ENCODE measurements around the gene DHX35. TPM values are rescaled to one million over a fixed set of nuclear protein-coding genes. Genes with fewer than 3 reads are reported as not detected.
"Not testable (repeated sequence)": the region's sequence is repeated elsewhere in the genome, so short reads cannot be mapped to it uniquely, and the experiment has no call there.

Gene DHX35
- total RNA-seq, 1 donor from 2014 or later: 11.3 TPM

DNA sequence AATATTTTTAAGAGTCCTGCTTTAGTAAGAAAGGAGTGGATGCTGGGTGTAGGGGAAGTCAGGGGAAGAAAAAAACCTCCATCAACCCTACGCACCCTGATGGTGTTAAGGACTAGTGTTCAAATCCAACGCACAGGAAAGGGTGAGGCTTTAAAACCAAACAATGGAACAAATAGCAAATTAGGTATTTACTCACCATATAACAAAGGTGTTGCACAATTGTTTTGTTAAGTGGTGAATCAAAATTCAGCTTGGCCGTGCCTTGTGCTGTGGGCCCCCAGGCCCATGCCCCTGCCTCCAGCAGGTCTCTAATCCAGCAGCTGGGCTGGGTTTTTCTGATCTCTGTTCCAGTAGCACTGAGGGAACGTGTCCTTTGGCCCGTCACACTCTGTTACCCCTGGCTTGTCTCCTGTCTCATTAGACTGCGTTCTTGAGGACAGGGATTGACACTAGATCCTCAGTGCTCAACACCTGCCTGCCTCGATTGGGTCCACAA is 24.1 kb upstream of the DHX35 start:
- no peak for DNase-seq (ENCODE audit: low spot score)
- no peak for ATAC-seq
- intact Hi-C loops (cut with DNase I): no loop called here

DNA sequence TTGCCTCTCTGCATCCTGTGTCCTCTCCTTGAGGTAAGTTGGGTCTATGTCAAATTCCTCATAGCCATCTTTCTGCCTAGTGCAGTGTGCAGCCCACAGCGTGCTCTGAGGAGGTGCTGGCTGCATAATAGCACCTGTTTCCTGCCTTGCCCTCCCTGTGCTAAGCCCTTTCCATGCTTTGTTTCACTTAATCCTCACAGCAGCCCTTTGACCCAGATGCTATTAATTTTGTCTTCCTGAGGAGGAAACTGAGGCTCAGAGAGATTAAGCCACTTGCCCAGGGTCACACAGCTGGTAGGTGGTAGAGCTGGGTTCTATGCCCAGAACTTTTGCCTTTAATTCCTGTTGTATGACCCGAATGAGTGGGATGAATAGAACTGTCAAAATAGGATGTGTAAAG is 22.5 kb upstream of the DHX35 start:
- DNase-seq (ENCODE audit: low spot score): no peak
- intact Hi-C loops (cut with DNase I): no loop called here
- no peak for ATAC-seq

DNA sequence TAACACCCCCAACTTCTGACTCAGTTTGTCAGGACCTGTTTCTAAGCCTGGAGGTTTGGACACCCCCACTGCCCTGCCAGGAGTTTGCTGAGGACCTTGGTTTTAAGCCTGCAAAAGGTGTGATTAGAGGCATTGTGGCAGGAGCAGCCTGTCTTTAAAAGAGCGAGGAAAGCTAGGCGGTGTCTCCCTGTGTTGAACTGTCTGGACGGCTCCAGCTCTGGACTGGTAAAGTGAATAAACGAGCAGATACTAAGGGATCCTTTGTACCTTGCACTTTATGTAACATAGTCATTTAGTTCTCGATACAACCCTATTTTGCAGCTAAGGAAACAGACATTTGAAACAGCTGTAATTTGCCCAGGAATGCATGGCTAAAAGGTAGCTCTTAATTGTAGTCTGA is 21.5 kb upstream of the DHX35 start:
- ATAC-seq (no peak), DNase-seq (ENCODE audit: low spot score) (no peak)
- intact Hi-C loops (cut with DNase I): no loop called here

DNA sequence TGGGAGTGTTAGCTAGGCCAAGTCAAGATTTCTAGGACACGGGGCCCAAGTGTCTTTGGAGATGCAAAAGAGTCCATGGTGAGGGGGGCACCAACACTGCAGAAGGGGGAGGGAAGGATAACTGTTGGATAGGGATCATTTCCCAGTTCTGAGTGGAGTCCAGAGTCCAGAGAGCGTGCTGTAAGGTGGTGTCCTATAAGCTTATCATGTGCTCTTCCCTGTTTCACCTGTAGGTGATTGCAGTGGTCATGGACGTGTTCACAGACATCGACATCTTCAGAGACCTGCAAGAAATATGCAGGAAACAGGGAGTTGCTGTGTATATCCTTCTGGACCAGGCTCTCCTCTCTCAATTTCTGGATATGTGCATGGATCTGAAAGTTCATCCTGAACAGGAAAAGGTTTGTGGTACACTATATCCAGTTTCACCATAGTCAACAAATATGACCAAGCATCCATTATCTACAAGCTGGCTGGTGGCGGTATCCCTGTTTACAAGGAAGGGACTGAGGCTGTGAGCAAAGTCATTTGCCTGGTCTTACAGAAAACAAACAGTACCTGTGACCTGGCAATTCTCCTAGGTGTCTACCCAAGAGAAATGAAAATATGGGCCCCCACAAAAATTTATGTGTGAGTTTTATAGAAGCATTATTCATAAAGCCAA is 20.3 kb upstream of the DHX35 start:
- ATAC-seq (no peak), DNase-seq (ENCODE audit: low spot score) (no peak)
- intact Hi-C loops (cut with DNase I): no loop called here

DNA sequence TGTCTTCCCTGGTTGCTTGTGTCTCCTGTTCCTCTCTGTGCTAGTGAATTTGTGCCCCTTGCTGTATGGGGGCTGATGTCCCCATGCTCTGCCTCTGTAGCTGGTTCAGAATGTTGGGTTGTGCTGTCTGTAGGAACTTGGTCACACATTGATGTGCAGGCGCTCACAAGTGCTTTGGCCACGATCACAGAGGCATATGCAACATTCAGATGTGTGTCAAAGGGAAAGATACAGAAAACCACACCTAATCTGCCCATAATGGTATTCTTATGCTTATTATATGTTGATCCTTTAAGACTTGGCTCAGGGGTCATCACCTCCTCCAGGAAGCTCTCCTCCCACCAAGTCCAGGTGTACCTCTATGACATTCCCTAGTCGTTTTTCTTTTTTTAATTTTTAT is 17.1 kb upstream of the DHX35 start:
- DNase-seq (ENCODE audit: low spot score) (no peak), ATAC-seq (no peak)
- intact Hi-C loops (cut with DNase I): no loop called here

DNA sequence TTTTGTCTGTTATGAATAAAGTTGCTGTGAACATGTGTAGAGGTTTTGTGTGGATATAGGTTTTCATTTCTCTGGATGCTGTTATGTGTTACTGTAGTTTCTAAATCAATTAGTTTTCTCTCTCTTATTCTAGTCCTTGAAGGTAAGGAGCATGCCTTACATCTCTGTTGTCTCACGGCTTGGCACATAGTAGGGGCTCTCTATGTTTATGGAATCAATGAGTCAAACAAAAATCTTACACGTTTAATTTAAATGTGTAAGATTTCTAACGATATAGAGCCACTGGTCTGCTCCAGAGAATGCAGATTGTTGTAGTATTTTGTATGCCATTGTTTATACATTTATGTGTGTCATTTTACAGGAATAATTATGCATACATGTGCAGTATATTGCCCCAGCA is 15.3 kb upstream of the DHX35 start:
- no peak for DNase-seq (ENCODE audit: low spot score)
- ATAC-seq: no peak
- intact Hi-C loops (cut with DNase I): no loop called here

DNA sequence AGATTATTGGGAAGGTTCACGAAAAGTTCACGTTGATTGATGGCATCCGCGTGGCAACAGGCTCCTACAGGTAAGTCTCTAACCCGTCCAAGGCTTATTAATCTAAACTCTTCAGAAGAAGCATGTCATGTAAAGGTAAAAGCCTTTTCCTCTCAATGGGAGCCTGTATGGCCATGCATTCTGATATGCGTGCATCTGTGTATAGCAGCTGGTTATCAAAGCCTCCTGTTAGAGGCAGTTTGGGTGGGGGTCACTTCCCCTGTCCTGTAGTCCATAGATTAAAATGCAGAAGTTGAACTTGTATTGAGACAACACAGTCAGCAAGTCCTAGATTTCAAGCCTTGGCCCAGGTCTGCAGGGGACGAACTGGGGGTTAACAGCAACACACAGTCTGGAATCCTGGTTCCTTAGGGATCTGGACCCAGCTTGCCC is 14.2 kb upstream of the DHX35 start:
- intact Hi-C loops (cut with DNase I): no loop called here
- ATAC-seq (no peak), DNase-seq (ENCODE audit: low spot score) (no peak)

DNA sequence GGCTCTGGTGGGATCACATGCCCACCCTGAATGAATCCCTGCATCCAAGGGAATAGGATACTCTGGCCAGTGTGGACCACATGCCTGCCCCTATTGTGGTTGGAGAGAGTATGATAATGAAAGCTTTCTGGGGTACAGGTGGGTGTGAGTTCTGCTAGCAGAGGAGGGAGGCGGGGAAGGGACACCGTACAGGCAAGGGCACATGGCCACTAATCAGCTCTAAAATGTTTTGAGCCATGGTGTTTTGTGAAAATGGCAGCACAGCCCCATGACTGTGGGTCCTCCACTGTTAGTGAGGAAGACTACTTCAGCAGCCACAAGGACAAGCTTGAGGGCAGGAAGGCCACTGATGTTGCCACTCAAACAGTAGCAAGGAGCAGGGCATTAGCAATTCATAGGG is 11.9 kb upstream of the DHX35 start:
- DNase-seq (ENCODE audit: low spot score) (no peak), ATAC-seq (no peak)
- intact Hi-C loops (cut with DNase I): no loop called here

DNA sequence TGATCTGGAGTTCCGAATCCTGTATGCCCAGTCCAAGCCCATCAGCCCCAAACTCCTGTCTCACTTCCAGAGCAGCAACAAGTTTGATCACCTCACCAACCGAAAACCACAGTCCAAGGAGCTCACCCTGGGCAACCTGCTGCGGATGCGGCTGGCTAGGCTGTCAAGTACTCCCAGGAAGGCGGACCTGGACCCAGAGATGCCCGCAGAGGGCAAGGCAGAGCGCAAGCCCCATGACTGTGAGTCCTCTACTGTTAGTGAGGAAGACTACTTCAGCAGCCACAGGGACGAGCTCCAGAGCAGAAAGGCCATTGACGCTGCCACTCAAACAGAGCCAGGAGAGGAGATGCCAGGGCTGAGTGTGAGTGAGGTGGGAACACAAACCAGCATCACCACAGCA is 10.5 kb upstream of the DHX35 start:
- intact Hi-C loops (cut with DNase I): no loop called here
- no peak for ATAC-seq

DNA sequence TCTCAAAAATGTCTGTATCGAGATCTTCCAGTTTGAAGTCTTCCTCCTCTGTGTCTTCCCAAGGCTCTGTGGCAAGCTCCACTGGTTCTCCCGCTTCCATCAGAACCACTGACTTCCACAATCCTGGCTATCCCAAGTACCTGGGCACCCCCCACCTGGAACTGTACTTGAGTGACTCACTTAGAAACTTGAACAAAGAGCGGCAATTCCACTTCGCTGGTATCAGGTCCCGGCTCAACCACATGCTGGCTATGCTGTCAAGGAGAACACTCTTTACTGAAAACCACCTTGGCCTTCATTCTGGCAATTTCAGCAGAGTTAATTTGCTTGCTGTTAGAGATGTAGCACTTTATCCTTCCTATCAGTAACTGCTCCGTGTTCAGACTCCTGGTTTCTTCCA is 10.0 kb upstream of the DHX35 start:
- intact Hi-C loops (cut with DNase I): no loop called here
- no peak for DNase-seq (ENCODE audit: low spot score)
- ATAC-seq: no peak

More for the DNA sequence above, 10.5 kb upstream of the DHX35 start:
- DNase-seq (ENCODE audit: low spot score): no peak

DNA sequence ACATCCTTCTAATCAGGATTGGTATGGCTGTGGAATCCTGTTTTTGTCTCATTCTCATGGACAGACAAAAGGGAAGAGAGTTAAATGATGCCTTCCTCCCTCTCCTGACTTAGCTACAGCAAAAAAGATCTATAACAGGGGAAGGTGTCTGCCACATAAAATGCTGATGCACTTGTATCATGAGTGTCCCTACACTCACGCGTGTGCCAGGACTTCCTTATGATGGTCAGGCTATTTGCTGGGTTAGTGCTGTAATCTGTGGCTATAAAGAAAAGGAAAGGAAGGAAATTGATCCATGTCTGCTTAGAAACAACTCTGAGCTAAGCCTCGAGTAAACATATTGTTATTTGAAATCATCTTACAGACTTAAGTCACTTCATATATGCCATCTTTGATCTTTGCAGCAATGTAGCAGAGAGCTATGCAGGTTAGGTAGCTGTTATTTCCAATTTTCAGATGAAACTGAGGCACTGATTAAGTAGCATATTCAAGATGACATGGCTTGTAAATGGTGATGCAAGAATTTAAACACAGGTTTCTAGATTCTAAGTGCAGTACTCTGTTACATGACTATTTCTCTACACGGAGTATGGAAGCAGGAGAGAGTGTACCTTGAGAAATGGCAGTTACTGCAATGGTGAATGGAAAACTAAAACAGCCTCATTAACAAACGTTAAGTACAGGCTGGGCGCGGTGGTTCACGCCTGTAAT is 8.4 kb upstream of the DHX35 start:
- intact Hi-C loops (cut with DNase I): no loop called here
- no peak for ATAC-seq

DNA sequence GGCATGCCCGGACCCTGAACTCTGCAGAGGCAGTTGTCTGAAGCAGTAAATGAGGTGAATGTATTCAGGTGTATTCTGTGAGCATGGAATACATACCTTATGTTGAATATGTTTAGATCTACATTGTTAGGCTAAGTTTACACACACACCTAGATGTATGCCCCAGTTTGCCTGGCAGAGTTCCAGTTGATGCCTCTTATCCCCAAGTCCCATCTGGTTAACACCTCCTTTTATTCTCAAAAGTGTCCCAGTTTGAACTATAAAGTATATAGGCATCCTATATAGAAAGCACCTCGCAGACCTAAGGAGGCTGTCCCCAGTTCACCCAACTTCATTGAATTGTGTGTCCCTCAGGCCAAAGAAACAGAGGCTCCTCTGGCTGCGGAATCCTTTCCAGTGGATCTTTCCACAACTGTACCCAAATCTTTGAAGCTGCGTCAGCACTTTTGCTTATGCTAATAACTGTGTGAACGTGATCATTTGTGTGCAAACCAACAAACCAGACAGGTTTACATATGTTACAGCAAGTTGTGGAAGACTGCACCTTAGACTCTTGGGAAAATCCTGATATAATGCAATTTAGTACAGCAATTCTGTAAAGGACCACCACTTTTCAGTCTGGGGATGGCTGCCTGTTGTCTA is 4.8 kb upstream of the DHX35 start:
- intact Hi-C loops (cut with DNase I): no loop called here
- ATAC-seq: no peak
- DNase-seq (ENCODE audit: low spot score): no peak

More for the DNA sequence above, 8.4 kb upstream of the DHX35 start:
- DNase-seq (ENCODE audit: low spot score): no peak

DNA sequence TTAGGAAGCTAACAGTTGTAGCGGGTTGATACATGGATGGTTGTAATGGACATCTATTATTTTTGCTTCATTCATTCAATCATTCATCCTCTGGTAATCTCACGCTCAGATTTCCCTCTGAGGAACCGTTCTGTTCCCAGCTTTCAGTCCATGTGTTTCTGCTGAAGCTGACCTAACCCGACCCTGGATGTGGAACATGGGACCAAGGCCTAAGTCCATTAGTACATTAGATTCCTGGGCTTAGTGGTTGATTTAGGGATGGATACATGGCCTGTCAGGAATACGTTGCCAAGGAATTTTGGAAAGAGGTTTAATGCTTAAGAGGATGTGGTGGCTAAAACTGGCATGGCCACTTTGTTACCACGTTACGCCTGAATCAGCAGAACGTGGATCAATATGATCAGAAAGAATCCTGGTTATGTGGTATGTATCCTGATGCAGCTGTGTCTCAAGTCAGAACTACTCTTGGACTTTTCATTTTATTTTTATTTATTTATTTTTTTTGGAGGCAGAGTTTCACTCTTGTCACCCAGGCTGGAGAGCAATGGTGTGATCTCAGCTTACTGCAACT is 4.1 kb upstream of the DHX35 start:
- ATAC-seq: no peak
- no peak for DNase-seq (ENCODE audit: low spot score)

DNA sequence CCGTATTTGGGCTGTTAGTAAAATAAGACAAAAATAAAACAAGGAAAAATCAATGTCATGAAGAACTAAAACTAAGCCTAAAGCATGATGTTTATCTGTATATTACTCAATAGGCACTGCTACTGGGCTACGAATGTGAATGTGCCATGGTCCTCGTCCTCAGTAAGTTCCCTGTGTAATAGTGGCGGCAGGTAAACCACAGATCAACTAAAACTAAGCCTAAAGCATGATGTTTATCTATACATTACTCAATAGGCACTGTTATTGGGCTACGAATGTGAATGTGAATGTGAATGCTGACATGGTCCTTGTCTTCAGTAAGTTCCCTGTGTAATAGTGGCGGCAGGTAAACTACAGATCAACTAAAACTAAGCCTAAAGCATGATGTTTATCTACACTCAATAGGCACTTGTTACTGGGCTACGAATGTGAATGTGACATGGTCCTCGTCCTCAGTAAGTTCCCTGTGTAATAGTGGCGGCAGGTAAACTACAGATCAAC is 1.9 kb upstream of the DHX35 start:
- intact Hi-C loops (cut with DNase I); ATAC-seq; DNase-seq (ENCODE audit: low spot score): not testable (repeated sequence)

More for the DNA sequence above, 4.1 kb upstream of the DHX35 start:
- intact Hi-C loops (cut with DNase I): no loop called here

DNA sequence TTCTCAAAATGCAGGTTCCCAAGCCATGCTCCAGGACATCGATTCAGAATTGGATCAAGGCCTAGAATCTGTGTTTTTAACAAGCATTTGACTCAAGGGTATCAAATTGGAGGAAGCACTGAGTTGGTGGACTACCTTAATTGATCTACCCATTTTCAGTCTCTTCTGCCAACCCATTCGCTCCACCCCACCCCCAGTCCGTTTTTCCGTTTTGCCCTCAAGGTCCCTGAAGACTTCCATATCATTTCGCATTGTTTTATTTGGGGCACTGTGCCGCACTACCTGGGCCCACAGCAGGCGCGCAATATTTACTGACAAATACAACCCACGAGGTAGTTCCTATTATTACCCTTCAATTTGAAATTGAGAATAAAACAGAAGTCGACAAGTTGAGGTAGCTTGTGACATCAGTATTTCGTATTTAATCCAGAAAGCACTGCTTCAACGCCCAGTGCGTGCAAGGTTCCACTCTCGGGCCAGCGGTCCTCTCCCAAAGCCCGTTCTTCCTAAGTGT is 557 bp upstream of the DHX35 start:
- intact Hi-C loops (cut with DNase I): no loop called here
- ATAC-seq (no peak), DNase-seq (ENCODE audit: low spot score) (no peak)

DNA sequence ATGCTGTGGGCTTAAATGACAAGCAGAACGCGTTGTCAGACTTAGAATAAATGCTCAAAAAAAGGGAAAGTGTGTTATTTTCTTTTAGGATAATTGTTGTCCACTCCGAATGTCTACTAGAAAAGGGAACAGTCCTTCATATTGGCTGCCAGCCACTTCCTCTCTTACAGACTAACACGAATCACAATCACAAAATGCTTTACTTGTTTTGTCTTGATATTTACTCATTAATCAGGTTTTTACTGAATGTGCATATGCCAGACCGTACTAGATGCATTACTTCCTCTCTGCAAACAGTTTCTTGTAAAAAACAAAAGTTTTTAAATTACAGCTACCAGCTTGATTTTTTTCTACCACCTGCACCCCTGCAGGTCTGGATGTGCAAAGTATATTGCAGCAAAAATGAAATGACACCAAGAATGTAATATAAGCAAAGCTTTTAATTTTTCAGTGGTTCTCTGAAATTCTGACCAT is 821 bp downstream of the DHX35 start:
- no peak for DNase-seq (ENCODE audit: low spot score)
- ATAC-seq: no peak
- intact Hi-C loops (cut with DNase I): no loop called here

DNA sequence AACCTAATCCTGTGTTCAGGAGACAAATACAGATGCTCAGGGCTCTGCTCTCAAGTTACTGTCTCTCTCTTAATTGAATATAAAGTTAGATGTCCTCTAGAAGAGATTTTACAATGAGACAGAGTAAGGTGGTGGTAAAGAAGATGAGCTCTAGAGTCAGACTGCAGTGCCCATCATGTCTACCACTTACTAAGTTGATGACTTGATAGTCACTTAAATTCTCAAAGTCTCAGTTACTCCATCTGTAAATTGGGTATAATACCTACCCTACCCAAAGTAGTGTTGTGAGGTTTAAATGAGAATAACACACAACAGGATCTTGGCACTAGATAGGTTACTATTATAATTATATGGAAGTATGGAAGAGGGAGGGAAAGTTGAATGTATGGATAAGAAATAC is 1.6 kb downstream of the DHX35 start:
- no peak for DNase-seq (ENCODE audit: low spot score)
- intact Hi-C loops (cut with DNase I): no loop called here
- ATAC-seq: no peak

DNA sequence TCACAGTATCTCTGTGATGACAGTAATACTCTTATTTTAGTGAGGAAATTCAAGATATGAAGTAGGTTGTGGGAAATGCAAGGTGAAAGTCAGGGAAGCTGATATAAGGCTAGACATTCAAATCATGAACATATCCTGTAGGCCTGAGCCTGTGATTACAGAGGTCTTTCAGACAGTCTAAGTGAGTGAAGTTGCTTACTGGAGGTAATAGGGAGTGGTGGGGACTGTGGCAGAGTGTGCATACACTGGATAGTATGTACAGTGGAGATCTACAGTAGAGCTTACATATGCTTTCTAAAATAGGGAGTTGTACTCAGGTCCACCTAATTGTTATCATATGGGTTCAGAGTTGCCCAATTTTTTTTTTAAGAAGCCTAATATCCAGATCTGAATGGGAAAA is 3.1 kb downstream of the DHX35 start:
- ATAC-seq: no peak
- intact Hi-C loops (cut with DNase I): no loop called here
- no peak for DNase-seq (ENCODE audit: low spot score)

DNA sequence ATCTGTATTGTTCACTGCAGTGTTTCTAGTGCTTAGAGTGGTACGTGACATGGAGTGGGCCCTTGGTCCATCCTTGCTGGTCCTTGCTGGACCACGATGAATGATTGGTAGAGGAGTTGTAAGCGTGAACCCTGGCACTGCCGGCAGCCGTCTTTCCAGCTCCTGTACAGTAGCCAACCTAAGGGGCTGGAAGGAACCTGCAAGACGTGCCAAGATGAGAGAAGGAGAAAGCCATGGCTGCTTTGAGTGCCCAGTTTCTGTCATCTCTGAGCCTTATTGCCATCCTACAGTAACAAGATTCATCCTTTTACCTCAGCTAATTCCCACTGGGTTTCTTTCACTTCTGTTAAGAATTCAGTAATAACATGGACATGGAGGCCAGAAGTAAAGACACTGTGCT is 5.9 kb downstream of the DHX35 start:
- ATAC-seq: no peak
- intact Hi-C loops (cut with DNase I): no loop called here
- no peak for DNase-seq (ENCODE audit: low spot score)
